Embryonic facial prominence (tissue), 1 donor: ENCODE results near the gene TM4SF1.

ENCODE experiments used
- DNase-seq: peaks from one replicate; pipeline ENCODE4 v3.0.0-alpha.2; 2016; ENCODE audit errors: extremely low spot score

The TM4SF1 gene

DNA sequence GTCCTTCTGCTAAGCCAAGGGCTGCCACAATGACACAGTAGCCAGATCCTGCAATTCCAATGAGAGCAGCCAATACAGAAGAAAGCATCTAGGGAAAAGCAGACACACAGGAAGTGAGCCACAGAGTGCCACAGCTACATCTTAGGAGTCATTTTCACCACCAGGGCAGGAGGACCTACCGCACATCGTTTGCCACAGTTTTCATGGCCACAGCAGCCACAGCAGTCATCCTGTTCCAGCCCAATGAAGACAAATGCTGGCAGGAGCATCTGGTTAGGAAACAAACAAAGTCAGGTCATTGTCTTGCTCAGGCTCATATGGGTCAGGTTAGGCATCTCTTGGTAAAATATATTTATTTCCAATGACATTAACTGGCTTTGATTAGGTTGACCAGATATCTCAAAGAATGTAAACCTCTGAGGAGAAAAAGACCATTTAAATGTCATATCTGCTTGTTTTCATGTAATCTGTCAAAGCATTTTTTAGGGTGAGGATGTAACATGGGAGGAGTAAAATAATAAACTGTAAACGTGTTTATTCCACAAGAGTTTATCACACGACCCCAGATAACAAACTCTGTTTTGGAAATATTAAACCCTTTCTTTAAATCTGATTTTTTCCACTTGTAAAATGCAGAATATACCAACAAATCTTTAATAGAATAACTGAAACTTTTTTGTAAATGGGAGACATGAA is 1.8 kb downstream of the TM4SF1 start:
- DNase-seq = no peak

- DNase-seq = no peak
Observed at GRCh38 chr3:149374793-149375500, 2.5 kb downstream of the TM4SF1 start.

- DNase-seq = no peak
Observed at GRCh38 chr3:149374391-149374790, 3.1 kb downstream of the TM4SF1 start.

- no peak for DNase-seq
Observed at GRCh38 chr3:149373235-149374125, 4.0 kb downstream of the TM4SF1 start.

DNA sequence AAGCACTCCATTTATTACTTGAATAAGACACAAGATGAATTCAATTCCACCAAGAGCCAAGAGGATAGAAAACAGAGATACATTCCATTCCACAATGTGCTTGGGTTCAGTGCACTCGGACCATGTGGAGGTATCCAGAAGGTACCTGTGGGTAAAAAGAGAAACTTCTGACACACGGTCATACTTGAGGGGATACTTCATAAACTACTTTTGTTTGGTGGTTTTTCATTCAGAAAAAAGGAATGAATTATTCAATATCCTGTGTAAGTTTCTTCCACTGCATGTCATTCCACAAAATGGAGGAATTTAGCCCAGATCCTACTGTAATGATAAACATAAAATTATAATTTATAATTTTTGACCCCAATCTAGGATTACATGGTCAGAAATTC is 5.7 kb downstream of the TM4SF1 start:
- DNase-seq = no peak

GRCh38 chr3:149371001-149371722 is 6.3 kb downstream of the TM4SF1 start:
- DNase-seq = no peak

DNA sequence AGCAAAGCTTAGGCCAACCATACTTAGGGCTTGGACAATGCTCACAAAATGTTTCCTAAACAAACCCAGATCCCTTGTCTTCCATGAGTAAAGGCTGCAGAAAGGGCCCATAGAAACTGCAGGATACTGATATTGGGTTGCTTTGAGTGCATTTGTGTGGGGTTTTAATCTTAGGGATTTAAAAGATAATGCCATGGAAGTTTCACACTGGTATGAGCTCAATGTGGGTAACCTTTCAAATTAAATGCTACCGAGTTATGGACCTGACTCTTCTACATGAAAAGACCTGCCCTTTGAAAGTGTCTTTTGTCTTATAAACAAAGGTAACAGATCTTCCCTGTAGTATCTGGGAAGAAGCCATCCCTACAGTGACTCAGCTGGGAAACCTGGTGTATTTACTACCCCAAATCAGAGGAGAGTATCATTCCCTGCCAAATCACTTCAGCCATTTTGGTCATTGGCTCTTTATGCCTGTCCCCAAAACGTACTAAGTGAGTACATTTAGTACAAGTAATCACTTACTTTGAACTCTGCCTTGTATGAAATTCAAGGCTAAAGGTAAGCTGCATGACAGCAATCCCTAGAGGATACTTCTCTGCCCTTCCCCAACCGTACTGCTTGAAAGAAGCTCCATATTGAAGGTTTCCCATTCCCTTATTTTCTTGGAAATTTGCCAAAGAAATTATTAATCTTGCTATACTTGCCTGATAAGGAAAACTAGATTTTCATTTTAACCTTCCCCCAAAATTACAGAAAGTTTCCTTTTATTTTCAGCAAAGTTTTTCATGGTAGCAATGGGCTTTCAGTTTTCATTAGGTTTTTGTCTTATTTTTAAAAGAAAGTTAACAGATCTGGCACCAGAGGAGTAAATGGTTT is 7.2 kb downstream of the TM4SF1 start:
- no peak for DNase-seq

- DNase-seq = no peak
Observed at GRCh38 chr3:149368674-149369497, 8.6 kb downstream of the TM4SF1 start.

DNA sequence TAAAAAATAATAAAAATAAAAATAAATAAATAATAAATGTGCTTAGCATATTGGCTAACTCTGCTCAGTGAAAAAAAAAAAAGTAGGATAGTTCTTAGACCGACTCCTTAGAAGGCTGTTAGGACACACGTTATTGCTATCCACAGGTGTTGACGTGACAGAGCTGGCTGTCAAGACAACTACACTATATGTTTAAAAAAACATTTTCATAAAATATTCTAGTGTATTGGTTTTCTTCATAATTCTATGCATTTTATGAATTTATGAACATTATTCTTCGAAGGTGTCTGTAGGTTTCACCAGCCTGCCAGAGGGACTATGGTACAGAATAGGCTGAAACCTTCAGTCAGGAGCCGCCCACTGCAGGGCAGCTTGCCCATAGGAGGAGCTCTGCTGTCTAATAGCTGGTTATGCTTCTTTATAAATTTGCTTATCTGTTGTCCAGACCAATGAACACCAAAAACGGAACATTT is 9.2 kb downstream of the TM4SF1 start:
- DNase-seq = no peak

DNA sequence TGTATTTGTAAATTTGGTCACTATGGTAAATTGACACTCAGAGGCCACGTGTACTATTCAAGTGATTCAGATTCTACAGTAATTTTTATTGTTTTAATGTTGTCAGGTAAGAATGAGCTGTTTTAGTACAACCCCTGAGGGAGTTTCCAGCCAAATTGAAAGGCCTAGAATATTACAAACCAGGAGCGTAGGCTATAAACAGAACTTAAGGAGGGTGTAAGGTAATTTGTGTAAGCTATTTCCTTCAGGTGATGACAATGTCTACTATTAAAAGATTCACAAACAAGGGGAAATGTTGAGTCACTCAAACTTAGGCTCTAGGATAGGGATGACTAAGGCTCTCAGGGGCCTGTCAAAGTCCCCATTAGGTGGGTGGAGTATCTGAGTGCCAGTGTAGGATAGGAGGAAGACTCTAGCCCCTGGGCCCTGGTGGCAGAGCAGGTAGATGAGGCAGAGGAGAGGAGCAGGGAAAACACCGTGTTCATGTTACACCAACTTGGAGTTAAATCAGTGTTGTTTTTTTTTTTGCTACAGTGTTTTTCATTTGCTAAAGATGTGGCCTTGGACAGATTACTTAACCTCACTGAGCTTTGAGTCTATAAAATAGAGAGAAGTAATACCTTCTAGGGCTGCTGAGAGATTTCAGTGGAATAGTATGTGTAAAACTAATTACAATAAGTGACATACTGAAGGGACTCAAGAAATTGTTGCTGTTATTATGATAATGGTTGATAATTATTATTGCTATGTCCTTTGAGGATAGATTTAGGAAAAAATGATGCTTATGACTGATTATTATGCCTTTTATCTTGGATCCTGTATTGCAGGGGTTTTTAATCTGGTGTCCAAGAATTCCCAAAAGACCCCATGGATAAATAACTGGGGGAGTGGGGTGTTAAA is 10.3 kb downstream of the TM4SF1 start:
- no peak for DNase-seq

- no peak for DNase-seq
Observed at GRCh38 chr3:149366031-149366430, 11.4 kb downstream of the TM4SF1 start.

DNA sequence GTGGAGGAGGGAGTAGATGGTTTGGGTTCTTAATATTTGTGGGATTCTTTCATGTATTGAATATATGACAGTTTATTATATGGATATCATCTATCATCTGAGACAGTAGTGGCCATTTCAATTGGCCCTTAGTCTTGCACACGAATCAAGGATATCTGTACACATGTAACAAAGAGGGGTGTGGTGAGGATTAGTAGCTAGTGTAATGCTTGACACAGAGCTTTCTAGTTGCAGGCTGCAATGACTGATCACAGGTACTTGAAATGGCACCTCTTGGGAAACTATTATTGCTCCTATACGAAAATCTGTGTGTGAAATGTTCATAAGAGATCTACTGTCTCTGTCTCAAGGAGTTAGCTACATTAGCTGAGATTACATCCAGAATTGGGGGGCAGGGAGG is 12.8 kb downstream of the TM4SF1 start:
- DNase-seq = no peak

DNA sequence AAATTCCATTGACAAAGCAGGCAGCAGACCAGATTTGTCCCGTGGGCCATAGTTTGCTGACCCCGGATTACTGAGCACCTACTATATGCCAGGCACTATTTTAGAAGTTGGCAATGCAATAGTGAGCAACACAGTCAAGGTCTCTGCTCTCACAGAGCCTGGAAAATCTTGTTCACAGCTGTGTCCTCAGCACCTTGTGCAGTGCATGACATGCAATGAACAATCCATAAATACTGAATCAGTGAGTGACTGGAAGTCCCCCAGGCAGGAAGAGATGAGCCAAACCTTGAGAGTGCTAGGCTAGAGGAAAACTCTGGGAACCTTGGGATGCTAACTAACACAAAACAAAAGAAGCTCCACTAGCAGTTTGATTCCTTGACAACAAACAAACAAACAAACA is 14.4 kb downstream of the TM4SF1 start:
- DNase-seq = no peak

DNA sequence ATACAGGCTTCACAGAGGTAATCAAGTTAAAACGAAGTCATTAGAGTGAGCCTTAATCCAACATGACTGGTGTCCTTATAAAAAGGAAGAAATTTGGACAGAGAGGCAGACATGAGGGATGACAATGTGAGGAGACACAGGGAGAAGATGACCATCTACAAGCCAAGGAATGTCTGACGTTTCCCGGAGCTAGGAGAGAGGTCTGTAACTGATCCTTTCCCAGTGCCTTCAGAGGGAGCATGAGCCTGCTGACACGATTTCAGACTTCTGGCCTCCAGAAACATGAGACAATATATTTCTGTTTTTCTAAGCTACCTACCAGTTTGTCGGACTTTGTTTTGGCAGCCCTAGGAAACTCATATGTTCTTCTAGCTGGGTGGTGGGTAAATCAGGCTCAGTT is 15.1 kb downstream of the TM4SF1 start:
- DNase-seq = no peak

- no peak for DNase-seq
Observed at GRCh38 chr3:149356630-149357029, 20.8 kb downstream of the TM4SF1 start.

DNA sequence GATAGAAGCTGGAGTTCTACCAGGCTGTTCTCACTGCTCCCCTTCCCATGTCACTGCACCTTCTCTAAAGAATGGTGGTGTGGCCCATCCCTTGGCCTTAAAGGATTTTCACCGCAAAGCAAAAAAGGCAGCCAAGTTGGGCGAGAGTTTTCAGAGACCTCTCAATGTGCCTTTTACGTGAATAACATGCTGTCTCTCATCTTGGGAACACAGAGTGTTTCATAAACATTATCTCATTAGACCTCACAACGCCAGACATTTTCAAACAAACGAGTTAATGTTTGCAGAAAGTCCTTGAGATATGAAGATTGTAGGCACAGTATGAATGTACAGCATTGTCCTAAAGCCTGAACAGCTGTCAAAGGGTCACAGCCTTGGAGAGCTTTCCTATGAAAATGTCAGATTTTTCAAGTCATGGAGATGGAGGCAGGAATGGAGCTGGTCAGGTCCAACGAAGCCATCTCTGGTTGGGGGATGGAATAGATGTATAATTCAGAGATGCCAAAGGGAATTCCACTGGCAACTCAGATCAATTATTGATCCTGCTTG is 21.3 kb downstream of the TM4SF1 start:
- DNase-seq = no peak

DNA sequence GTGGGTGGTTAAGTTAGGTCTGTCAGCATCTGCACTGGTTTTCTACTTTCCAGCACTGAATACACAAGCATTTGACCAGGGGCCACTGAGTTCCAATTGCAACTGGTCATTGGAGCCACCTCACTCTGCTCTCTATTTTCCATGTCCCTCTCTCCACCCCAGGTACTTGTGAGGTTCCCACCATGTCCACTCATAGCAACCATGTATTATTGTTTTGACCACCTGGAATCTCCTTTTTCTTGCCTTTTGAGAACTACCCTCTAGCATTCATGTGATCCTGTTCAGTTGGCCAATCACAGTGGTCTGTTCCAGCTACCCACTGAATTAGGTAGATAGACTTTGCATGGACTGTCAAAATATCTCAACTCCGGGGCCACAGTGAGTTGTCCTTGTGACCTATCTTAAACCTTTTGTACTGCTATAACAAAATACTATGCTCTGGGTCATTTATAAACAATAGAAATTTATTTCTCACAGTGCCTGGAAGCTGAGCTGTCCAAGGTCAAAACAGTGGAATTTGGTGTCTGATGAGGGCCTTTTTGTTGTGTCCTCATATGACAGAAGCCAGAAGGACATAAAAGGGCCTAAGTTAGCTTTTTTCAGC is 23.8 kb downstream of the TM4SF1 start:
- no peak for DNase-seq

- no peak for DNase-seq
Observed at GRCh38 chr3:149352556-149352955, 24.9 kb downstream of the TM4SF1 start.
